ENCODE results near the gene TSPAN17. TPM values are rescaled to one million over a fixed set of nuclear protein-coding genes. Genes with fewer than 3 reads are reported as not detected.

Gene TSPAN17, protein sequence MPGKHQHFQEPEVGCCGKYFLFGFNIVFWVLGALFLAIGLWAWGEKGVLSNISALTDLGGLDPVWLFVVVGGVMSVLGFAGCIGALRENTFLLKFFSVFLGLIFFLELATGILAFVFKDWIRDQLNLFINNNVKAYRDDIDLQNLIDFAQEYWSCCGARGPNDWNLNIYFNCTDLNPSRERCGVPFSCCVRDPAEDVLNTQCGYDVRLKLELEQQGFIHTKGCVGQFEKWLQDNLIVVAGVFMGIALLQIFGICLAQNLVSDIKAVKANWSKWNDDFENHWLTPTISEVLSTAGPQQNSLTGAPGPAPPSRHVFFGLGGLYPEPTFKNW
- 35.8 and 40.4 TPM in 2 replicates for total RNA-seq

GRCh38 chr5:176647030-176647842 lies at the start of gene TSPAN17:
TSS of gene TSPAN17 (plus strand) at chr5:176647484. CDS start at chr5:176647616, 132 bp downstream.

GRCh38 chr5:176609724-176610434 lies 37.4 kb upstream of the TSPAN17 start, which contains the start of gene GPRIN1:
TSS of gene GPRIN1 (minus strand) at chr5:176610156. CDS start at chr5:176599834, 10,322 bp downstream.

DNA sequence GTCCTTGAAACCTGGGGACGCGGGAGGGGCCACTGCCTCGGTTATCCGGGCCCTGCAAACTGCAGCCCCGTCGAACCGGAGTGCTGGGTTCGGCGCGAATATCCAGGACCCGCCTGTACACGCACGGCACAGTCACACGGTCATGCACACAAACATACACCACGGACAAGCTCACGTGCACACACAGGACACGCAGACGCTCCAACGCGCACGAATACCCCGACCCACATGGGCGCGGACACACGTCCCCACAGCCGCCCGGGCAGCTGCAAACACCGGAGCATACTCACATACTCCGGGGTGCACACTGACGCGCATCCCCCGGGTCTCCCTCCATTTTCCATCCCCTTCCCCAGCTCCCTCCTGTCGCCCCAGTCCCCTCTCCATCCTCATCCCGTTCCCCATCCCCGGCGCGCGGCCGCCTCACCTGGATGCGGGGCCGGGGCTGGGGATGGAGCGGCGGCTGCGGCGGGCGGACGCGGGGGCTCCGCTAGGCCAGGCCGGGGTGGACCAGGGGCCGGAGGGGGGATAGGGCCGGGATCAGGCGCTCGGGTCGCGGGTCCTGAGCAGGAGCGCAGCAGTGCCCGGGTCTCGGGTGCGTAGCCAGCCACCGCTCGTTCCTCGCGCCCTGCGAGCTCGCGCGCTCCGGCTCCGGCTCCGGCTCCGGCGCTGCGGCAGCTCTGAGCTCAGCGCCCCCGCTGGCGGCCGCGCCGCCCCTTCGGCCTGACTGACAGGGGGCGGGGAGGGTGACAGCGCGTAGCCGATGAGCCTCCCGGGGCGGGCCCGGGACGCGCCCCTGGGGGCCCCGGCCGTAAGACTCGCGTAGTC lies 17.2 kb upstream of the TSPAN17 start, which contains the start of the genes EIF4E1B and SNCB:
TSS of gene EIF4E1B (plus strand) at position 823 of the 828 bp plus-strand sequence. CDS start 12,113 bp downstream, outside the sequence.
TSS of gene SNCB (minus strand) at position 682 of the 828 bp plus-strand sequence. CDS start 880 bp downstream, outside the sequence.

Other genes with a start within 250 kb of the TSPAN17 start
- 65.7 and 72.3 TPM in 2 replicates for gene CLTB, start 230.9 kb upstream of the TSPAN17 start, total RNA-seq
- 42.4 and 51.3 TPM in 2 replicates for gene FAF2, start 199.1 kb upstream of the TSPAN17 start, total RNA-seq
- gene RNF44, start 110.1 kb upstream of the TSPAN17 start, total RNA-seq: 2.9 and 6.2 TPM in 2 replicates
- 0.17 TPM in 1 of 2 replicates, not detected in the other for gene CDHR2, start 98.1 kb upstream of the TSPAN17 start, total RNA-seq
- 2.1 and 2.9 TPM in 2 replicates for gene GPRIN1, start 37.3 kb upstream of the TSPAN17 start, total RNA-seq
- not detected in 2 replicates for gene SNCB, start 16.9 kb upstream of the TSPAN17 start, total RNA-seq
- not detected in 2 replicates for gene EIF4E1B, start 16.8 kb upstream of the TSPAN17 start, total RNA-seq
- under 0.01 TPM in 1 of 2 replicates, not detected in the other for gene UNC5A, start 163.1 kb downstream of the TSPAN17 start, total RNA-seq